Osteocyte (in vitro differentiated cells): ENCODE results near the gene ARHGAP21. TPM values are rescaled to one million over a fixed set of nuclear protein-coding genes. Genes with fewer than 3 reads are reported as not detected.
A peak's percentile ranks its signal among the peaks of the same experiment; 100 is the strongest.

Experiments
- DNase-seq: peaks from one replicate; pipeline ENCODE4 v3.0.0; 2021; ENCODE audit warnings: mixed read lengths; ENCODE audit not compliant: unreplicated experiment; ENCODE audit errors: extremely low spot score
- H3K27ac Mint-ChIP-seq: one replicate; pipeline ENCODE4 v1.8.0; 2021; ENCODE audit warnings: mild to moderate bottlenecking, mixed read lengths; ENCODE audit not compliant: unreplicated experiment
- H3K27me3 Mint-ChIP-seq: one replicate; pipeline ENCODE4 v1.8.0; 2021; ENCODE audit warnings: mixed read lengths; ENCODE audit not compliant: unreplicated experiment
- H3K36me3 Mint-ChIP-seq: one replicate; pipeline ENCODE4 v1.8.0; 2021; ENCODE audit warnings: mixed read lengths; ENCODE audit not compliant: unreplicated experiment
- H3K4me1 Mint-ChIP-seq: one replicate; pipeline ENCODE4 v1.8.0; 2021; ENCODE audit warnings: mixed read lengths; ENCODE audit not compliant: unreplicated experiment
- H3K4me3 Mint-ChIP-seq: one replicate; pipeline ENCODE4 v1.8.0; 2021; ENCODE audit warnings: mild to moderate bottlenecking, moderate library complexity, mixed read lengths; ENCODE audit not compliant: unreplicated experiment
- H3K9me3 Mint-ChIP-seq: one replicate; pipeline ENCODE4 v1.8.0; 2021; ENCODE audit warnings: mixed read lengths; ENCODE audit not compliant: unreplicated experiment
- CTCF ChIP-seq: fragments of 200-600 bp; sonication (generic); IDR thresholded peaks from 2 replicates; pipeline ENCODE4 v1.5.0; 2021; ENCODE audit warnings: antibody characterized with exemption, mild to moderate bottlenecking, moderate library complexity
- total RNA-seq: library from RNA; stranded (reverse); gene quantifications from 2 replicates; pipeline ENCODE4 v1.2.1, GENCODE V29; 2021

ARHGAP21 gene
- total RNA-seq, 1 donor from 2014 or later: 170 TPM

- H3K4me3 Mint-ChIP-seq: no peak overlapping the region
- H3K36me3 Mint-ChIP-seq: no peaks in the 10 kb centered on the region
- no peak for DNase-seq
- TF ChIP-seq CTCF: no peak
- H3K9me3 Mint-ChIP-seq: no peaks in the 10 kb centered on the region
- H3K27me3 Mint-ChIP-seq: peaks cover 14% of the 10 kb centered on the region
- no peak overlapping the region for H3K27ac Mint-ChIP-seq
- H3K4me1 Mint-ChIP-seq: no peaks in the 10 kb centered on the region
Observed at GRCh38 chr10:24569330-24569796, 154.3 kb downstream of the ARHGAP21 start.

GRCh38 chr10:24568042-24568441, 155.6 kb downstream of the ARHGAP21 start:
- Mint-ChIP-seq H3K4me1 (no peaks in the 10 kb centered on the region), H3K27me3 (peaks cover 23% of the 10 kb centered on the region), H3K27ac (no peak overlapping the region), H3K36me3 (no peaks in the 10 kb centered on the region), H3K9me3 (no peaks in the 10 kb centered on the region), H3K4me3 (no peak overlapping the region)
- DNase-seq: no peak
- TF ChIP-seq CTCF: no peak

GRCh38 chr10:24561453-24561852, 162.2 kb downstream of the ARHGAP21 start:
- H3K36me3 Mint-ChIP-seq: no peaks in the 10 kb centered on the region
- no peak for DNase-seq
- H3K27me3 Mint-ChIP-seq: peaks cover 29% of the 10 kb centered on the region
- peaks cover 5% of the 10 kb centered on the region for H3K4me1 Mint-ChIP-seq
- no peak overlapping the region for H3K27ac Mint-ChIP-seq
- H3K4me3 Mint-ChIP-seq: no peak overlapping the region
- no peaks in the 10 kb centered on the region for H3K9me3 Mint-ChIP-seq
- no peak for TF ChIP-seq CTCF

DNA sequence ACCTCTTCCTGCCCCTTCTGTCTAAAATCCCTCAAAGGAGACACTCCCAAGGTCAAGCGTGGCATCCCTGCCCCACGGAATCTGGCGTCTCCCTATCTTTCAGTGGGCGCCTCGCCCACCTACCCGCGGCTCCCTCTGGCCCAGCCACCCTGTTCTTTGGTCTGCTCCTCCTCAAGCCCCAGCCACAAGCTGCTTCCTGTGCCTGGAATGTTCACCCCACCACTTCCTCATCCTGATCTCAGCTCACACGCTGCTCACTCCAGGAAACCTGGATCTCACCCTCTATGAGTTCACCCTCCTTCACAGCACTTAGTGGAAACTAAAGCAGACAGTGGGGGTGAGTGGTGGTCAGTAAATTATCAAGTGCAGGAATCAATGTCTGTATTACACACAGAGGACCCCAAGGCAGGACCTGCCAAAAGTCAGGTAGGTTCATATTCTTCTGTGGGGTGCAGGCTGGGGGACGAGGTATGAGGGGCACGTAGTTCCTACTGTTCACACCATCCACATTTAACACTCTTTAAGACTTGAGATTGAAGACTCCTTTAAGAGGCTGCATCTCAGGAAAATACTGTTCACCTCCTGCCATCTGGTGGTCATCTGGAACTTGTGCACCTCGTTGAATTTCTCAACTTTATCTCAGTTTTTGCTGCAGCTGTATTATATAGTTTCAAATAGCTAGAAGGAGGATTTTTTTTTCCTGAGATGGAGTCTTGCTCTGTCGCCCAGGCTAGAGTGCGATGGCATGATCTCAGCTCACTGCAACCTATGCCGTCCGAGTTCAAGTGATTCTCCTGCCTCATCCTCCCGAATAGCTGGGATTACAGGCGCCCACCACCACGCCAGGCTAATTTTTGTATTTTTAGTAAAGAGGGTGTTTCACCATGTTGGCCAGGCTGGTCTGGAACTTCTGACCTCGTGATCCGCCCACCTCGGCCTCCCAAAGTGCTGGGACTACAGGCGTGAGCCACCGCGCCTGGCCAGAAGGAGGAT, 166.6 kb downstream of the ARHGAP21 start:
- H3K4me3 Mint-ChIP-seq: no peak overlapping the region
- H3K9me3 Mint-ChIP-seq: no peaks in the 10 kb centered on the region
- no peak overlapping the region for H3K27ac Mint-ChIP-seq
- H3K4me1 Mint-ChIP-seq: peaks cover 5% of the 10 kb centered on the region
- TF ChIP-seq CTCF: peak; percentile 82
- H3K27me3 Mint-ChIP-seq: peaks cover 32% of the 10 kb centered on the region
- peak; percentile 82 for DNase-seq
- no peaks in the 10 kb centered on the region for H3K36me3 Mint-ChIP-seq

GRCh38 chr10:24556126-24556749, 167.4 kb downstream of the ARHGAP21 start:
- Mint-ChIP-seq H3K4me3 (no peak overlapping the region), H3K27ac (no peak overlapping the region)
- DNase-seq: no peak

More at GRCh38 chr10:24556126-24556749, 167.4 kb downstream of the ARHGAP21 start:
- Mint-ChIP-seq H3K27me3 (peaks cover 32% of the 10 kb centered on the region), H3K9me3 (no peaks in the 10 kb centered on the region), H3K4me1 (peaks cover 5% of the 10 kb centered on the region), H3K36me3 (no peaks in the 10 kb centered on the region)
- TF ChIP-seq CTCF: no peak
